ENCODE data around the gene TMEM161A. TPM values are rescaled to one million over a fixed set of nuclear protein-coding genes. Genes with fewer than 3 reads are reported as not detected.

The TMEM161A gene
- total RNA-seq, 1 experiment from 2014 or later: 26.2 TPM

- DNase-seq (ENCODE audit: low spot score): no peak
Observed at GRCh38 chr19:19096641-19097627, 41.3 kb downstream of the TMEM161A start.

DNA sequence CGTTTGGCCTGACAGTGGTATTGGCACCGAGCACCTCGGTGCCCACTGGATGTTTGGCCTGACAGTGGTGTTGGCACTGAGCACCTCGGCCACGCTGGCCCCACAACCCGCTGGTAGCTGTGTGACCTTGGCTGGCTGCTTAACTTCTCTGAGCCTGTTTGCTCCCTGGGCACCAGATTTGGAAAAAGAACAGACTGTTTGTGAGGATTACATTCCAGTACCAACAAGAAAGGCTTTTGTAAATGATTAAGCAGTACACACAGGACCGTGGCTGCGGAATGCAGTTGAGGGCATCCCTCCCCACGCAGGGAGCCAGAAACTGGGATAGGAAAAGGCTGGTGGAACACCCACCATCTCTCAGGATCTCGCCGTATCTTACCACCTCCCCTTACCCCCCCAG is 42.6 kb downstream of the TMEM161A start:
- no peak for DNase-seq (ENCODE audit: low spot score)

- DNase-seq (ENCODE audit: low spot score): no peak
Observed at GRCh38 chr19:19094513-19094912, 43.8 kb downstream of the TMEM161A start.

DNA sequence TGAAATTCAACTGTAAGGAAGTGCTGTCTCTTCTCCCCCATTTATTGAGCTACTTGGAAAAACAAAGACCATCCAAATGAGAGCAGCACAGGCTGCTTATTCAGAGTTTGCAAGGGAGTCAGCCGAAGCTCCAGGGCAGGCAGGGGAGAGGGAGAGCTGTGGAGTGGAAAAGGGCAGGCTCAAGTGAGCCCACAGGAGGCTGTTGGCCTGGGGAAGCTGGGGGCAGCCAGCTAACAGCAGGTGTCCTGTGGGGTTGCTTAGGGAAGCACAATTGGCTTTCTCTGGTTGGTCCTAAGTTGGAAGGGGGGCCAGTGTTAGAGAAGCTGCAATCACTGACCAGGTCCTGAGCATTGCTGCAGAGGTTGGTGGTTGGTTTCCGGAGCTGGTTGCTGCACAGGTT is 50.6 kb downstream of the TMEM161A start:
- DNase-seq (ENCODE audit: low spot score): no peak

GRCh38 chr19:19083413-19084178 is 54.7 kb downstream of the TMEM161A start:
- DNase-seq (ENCODE audit: low spot score): no peak

GRCh38 chr19:19081642-19082151 is 56.6 kb downstream of the TMEM161A start:
- DNase-seq (ENCODE audit: low spot score): no peak

DNA sequence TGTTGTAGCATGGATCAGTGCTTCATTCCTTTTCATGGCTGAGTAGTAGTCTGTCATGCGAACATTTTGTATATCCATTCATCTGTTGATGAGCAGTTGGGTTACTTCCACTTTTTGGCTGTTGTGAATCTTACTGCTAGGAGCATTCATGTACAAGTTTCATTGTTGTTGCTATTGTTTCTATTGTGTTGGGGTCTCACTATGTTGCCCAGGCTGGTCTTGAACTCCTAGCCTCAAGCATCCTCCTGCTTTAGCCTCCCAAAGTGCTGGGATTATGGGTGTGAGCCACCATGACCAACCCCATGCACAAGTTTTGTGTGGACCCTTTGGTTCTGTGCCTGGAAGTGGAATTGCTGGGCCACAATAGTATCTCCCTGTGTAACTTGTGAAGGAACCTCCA is 58.7 kb downstream of the TMEM161A start:
- no peak for DNase-seq (ENCODE audit: low spot score)

- DNase-seq (ENCODE audit: low spot score): no peak
Observed at GRCh38 chr19:19078801-19079200, 59.5 kb downstream of the TMEM161A start.

GRCh38 chr19:19077103-19077502 is 61.2 kb downstream of the TMEM161A start:
- no peak for DNase-seq (ENCODE audit: low spot score)

DNA sequence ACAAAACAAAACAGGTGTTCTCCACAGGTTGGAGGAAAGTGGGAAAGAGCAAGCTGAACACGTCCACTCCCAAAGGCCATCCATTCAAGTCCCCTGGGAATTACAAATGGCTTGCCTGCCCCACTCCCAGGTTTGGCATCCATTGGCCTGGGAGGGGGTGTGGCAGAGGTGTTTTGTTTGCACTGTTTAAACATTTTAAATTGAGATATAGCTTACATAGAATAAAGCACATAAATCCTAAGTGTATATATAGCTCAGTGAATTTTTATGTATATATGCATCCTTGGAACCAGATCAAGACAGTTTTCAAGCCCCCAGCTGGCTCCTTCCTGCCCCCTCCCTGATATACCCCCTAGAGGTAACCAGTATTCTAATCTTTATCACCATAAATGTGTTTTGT is 61.8 kb downstream of the TMEM161A start:
- DNase-seq (ENCODE audit: low spot score): no peak

DNA sequence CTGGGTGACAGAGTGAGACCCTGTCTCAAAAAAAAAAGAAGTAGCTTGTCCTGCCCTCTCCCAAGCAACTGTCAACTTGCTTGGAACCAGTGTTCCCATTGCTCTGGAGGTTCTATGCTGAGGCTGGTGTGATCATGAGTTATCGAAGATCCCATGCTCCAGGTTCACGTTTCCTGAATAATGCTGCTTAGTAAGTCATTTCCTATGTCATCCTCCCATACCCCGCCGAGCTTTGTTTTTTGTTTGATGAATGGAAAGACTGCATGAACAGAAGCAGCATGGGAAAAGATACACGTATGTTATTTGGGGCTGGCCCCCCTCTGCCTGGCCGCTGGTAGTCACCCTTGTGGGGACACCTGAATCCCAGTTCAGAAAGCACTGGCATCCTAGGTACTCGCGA is 63.2 kb downstream of the TMEM161A start:
- no peak for DNase-seq (ENCODE audit: low spot score)

GRCh38 chr19:19074196-19074882 is 63.9 kb downstream of the TMEM161A start:
- DNase-seq (ENCODE audit: low spot score): no peak

DNA sequence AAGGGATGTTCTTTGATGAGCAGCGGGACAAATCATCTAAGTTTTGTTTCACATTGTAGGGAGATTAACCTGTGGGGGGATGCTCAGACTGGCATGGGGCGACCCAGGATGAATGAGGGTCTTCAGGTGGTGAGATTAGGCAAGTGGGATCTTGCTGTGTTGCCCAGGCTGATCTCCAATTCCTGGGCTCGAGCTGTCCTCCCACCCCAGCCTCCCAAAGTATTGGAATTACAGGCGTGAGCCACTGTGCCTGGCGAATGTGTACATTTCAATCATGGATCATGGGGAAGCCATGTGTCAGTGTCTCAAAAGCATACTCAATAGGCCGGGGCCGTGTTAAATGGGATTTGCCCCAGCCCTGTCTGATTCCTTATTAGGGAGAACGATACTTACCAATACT is 66.4 kb downstream of the TMEM161A start:
- DNase-seq (ENCODE audit: low spot score): no peak

Other genes with a start within 250 kb of the TMEM161A start
- gene CERS1, start 242.3 kb downstream of the TMEM161A start, total RNA-seq (2014; rRNA removed; shearing (Covaris generic)): 1.0 TPM in 1 of 2 replicates, not detected in the other
- gene COPE, start 219.1 kb downstream of the TMEM161A start, total RNA-seq (2014; rRNA removed; shearing (Covaris generic)): 386 and 421 TPM in 2 replicates
- gene DDX49, start 218.8 kb downstream of the TMEM161A start, total RNA-seq (2014; rRNA removed; shearing (Covaris generic)): 68.6 and 70.9 TPM in 2 replicates
- gene HOMER3, start 197.3 kb downstream of the TMEM161A start, total RNA-seq (2014; rRNA removed; shearing (Covaris generic)): 32.5 and 47.3 TPM in 2 replicates
- gene SUGP2, start 105.0 kb downstream of the TMEM161A start, total RNA-seq (2014; rRNA removed; shearing (Covaris generic)): 21.7 and 25.2 TPM in 2 replicates
- gene ARMC6, start 104.9 kb downstream of the TMEM161A start, total RNA-seq (2014; rRNA removed; shearing (Covaris generic)): 57.7 and 62.0 TPM in 2 replicates
- 4.2 and 6.3 TPM in 2 replicates for gene SLC25A42, start 74.5 kb downstream of the TMEM161A start, total RNA-seq (2014; rRNA removed; shearing (Covaris generic))
- 0.27 TPM in 1 of 2 replicates, not detected in the other for gene MEF2B, start 31.8 kb upstream of the TMEM161A start, total RNA-seq (2014; rRNA removed; shearing (Covaris generic))
- gene BORCS8, start 53.7 kb upstream of the TMEM161A start, total RNA-seq (2014; rRNA removed; shearing (Covaris generic)): 19.3 and 26.4 TPM in 2 replicates
- 106 and 111 TPM in 2 replicates for gene RFXANK, start 53.8 kb upstream of the TMEM161A start, total RNA-seq (2014; rRNA removed; shearing (Covaris generic))
- 48.1 and 50.5 TPM in 2 replicates for gene NR2C2AP, start 64.9 kb upstream of the TMEM161A start, total RNA-seq (2014; rRNA removed; shearing (Covaris generic))
- gene NCAN, start 73.5 kb upstream of the TMEM161A start, total RNA-seq (2014; rRNA removed; shearing (Covaris generic)): not detected in 2 replicates
- gene TM6SF2, start 134.8 kb upstream of the TMEM161A start, total RNA-seq (2014; rRNA removed; shearing (Covaris generic)): not detected in 2 replicates
- 26.1 and 28.8 TPM in 2 replicates for gene SUGP1, start 182.0 kb upstream of the TMEM161A start, total RNA-seq (2014; rRNA removed; shearing (Covaris generic))
- gene MAU2, start 182.4 kb upstream of the TMEM161A start, total RNA-seq (2014; rRNA removed; shearing (Covaris generic)): 12.8 and 16.1 TPM in 2 replicates